Keratinocyte (primary cell): ENCODE data around the gene ADCY5. TPM values are rescaled to one million over a fixed set of nuclear protein-coding genes. Genes with fewer than 3 reads are reported as not detected.

Experiments used
- DNase-seq: peaks from one replicate; pipeline ENCODE4 v3.0.0-alpha.2; 2011; ENCODE audit warnings: low read depth, missing footprints, low spot score
- FAIRE-seq: peaks from 2 replicates; lab custom pipeline; 2011; peaks lifted over from hg19 to GRCh38; lab: Jason Lieb, UNC
- H2AFZ ChIP-seq: 2 replicates; pipeline ENCODE4 v1.6.0; 2012; ENCODE audit warnings: low read length, control low read depth, inconsistent platforms; ENCODE audit not compliant: control insufficient read depth
- H3K27ac ChIP-seq: 2 replicates; pipeline ENCODE4 v1.5.1; 2011; ENCODE audit warnings: low read length; ENCODE audit not compliant: control insufficient read depth, insufficient read depth
- H3K27me3 ChIP-seq: 3 replicates; pipeline ENCODE4 v1.6.0; 2011; ENCODE audit warnings: low read length; ENCODE audit not compliant: control insufficient read depth, insufficient read depth; ENCODE audit errors: extremely low read depth
- H3K36me3 ChIP-seq, 2 experiments: 2 replicates in 1 of 2; 3 replicates in 1 of 2; pipeline ENCODE4 v1.5.1; 2011; ENCODE audit warnings: low read length in 2 of 2, mild to moderate bottlenecking in 1 of 2; ENCODE audit not compliant: control insufficient read depth in 2 of 2, insufficient read depth in 2 of 2; ENCODE audit errors: extremely low read depth in 1 of 2
- H3K4me1 ChIP-seq: 3 replicates; pipeline ENCODE4 v1.5.1; 2011; ENCODE audit warnings: low read length; ENCODE audit not compliant: control insufficient read depth, insufficient read depth; ENCODE audit errors: extremely low read depth
- H3K4me2 ChIP-seq: 3 replicates; pipeline ENCODE4 v1.6.0; 2011; ENCODE audit warnings: low read depth, low read length; ENCODE audit not compliant: control insufficient read depth, insufficient read depth; ENCODE audit errors: extremely low read depth
- H3K4me3 ChIP-seq, 3 experiments: fragments of 200-600 bp in 1 of 3; sonication (generic) in 1 of 3; 2 replicates in 2 of 3; 3 replicates in 1 of 3; pipeline ENCODE4 v1.5.1; 2011 to 2016; ENCODE audit warnings: low read length in 3 of 3, mild to moderate bottlenecking in 3 of 3, control low read depth in 2 of 3, inconsistent platforms in 1 of 3, low read depth in 1 of 3, mixed read lengths in 1 of 3, mixed run types in 1 of 3, moderate library complexity in 1 of 3; ENCODE audit not compliant: control insufficient read depth in 2 of 3, insufficient read depth in 2 of 3; ENCODE audit errors: extremely low read depth in 1 of 3
- H3K79me2 ChIP-seq: 2 replicates; pipeline ENCODE4 v1.6.0; 2012; ENCODE audit warnings: low read length; ENCODE audit not compliant: control insufficient read depth, insufficient read depth
- H3K9ac ChIP-seq: 3 replicates; pipeline ENCODE4 v1.6.0; 2011; ENCODE audit warnings: low read length; ENCODE audit not compliant: control insufficient read depth, insufficient read depth; ENCODE audit errors: extremely low read depth
- H3K9me1 ChIP-seq: 3 replicates; pipeline ENCODE4 v1.6.0; 2011; ENCODE audit warnings: low read length; ENCODE audit not compliant: control insufficient read depth, insufficient read depth; ENCODE audit errors: extremely low read depth
- H3K9me3 ChIP-seq: 2 replicates; pipeline ENCODE4 v1.5.1; 2012; ENCODE audit warnings: low read depth, low read length; ENCODE audit not compliant: control insufficient read depth
- H4K20me1 ChIP-seq: 3 replicates; pipeline ENCODE4 v1.6.0; 2011; ENCODE audit warnings: low read length; ENCODE audit not compliant: control insufficient read depth, insufficient read depth; ENCODE audit errors: extremely low read depth
- CTCF ChIP-seq, 3 experiments: IDR thresholded peaks in 1 of 3; conservative IDR thresholded peaks in 1 of 3; optimal IDR thresholded peaks in 1 of 3; 2 replicates in 2 of 3; 3 replicates in 1 of 3; pipeline versions ENCODE3 to v1.5.1; 2011; ENCODE audit warnings: low read length in 3 of 3, mild to moderate bottlenecking in 3 of 3, moderate library complexity in 2 of 3, control low read depth in 1 of 3, inconsistent platforms in 1 of 3; ENCODE audit not compliant: insufficient read depth in 2 of 3; ENCODE audit errors: extremely low read depth in 1 of 3
- EZH2 ChIP-seq: IDR thresholded peaks from one replicate; pipeline ENCODE4 v1.6.1; 2012; ENCODE audit warnings: inconsistent platforms, mild to moderate bottlenecking, low read length, moderate library complexity
- dilution Hi-C: fragments of 300-500 bp; cut with MboI; formaldehyde crosslinking; loops from one replicate; pipeline ENCODE4 v1.7.0; 2020; ENCODE audit warnings: low sequenced_read_pairs; ENCODE audit not compliant: extremely low pct_ligation_motif_present
- polyA plus RNA-seq, 5 experiments: library from polyadenylated mRNA; depleted of rRNA in 3 of 5; stranded (reverse) in 3 of 5; stranded (forward) in 1 of 5; unstranded in 1 of 5; fragments of >200 nt; gene quantifications; 1 replicate in 1 of 5; 2 replicates in 3 of 5; 3 replicates in 1 of 5; pipeline versions ENCODE4 v1.2.1 to v1.2.3, GENCODE V29; 2011 to 2012; ENCODE audit warnings: missing spikeins in 2 of 5, low read depth in 1 of 5, low replicate concordance in 1 of 5

Gene ADCY5
- polyA plus RNA-seq, 1 donor (not counting 4 experiments of a cell fraction or from before 2014, with no cell fraction given): not detected

- dilution Hi-C loops: no loop called here
- Histone ChIP-seq H3K79me2 (no peaks in the 10 kb centered on the region), H3K4me1 (no peaks in the 10 kb centered on the region), H3K27ac (no peak overlapping the region), H3K36me3 (no peaks in the 10 kb centered on the region), H3K9me1 (no peaks in the 10 kb centered on the region), H3K4me2 (no peak overlapping the region), H3K9me3 (no peaks in the 10 kb centered on the region), H3K4me3 (no peak overlapping the region), H3K9ac (no peak overlapping the region), H2AFZ (no peak overlapping the region), H4K20me1 (peaks cover 3% of the 10 kb centered on the region), H3K27me3 (peaks cover 10% of the 10 kb centered on the region)
- TF ChIP-seq EZH2 (no peak), CTCF (optimal IDR thresholded peaks at IDR 0.05 in 1 of 3, IDR thresholded peaks at IDR 0.05 in 1 of 3, conservative IDR thresholded peaks at IDR 0.05 in 1 of 3; ENCODE audit: extremely low read depth in 1 of 3, insufficient read depth in 2 of 3, low read length in 3 of 3) (no peak)
- DNase-seq (no peak), FAIRE-seq (no peak)
Measured at GRCh38 chr3:123327480-123327879, 121.4 kb downstream of the ADCY5 start.

DNA sequence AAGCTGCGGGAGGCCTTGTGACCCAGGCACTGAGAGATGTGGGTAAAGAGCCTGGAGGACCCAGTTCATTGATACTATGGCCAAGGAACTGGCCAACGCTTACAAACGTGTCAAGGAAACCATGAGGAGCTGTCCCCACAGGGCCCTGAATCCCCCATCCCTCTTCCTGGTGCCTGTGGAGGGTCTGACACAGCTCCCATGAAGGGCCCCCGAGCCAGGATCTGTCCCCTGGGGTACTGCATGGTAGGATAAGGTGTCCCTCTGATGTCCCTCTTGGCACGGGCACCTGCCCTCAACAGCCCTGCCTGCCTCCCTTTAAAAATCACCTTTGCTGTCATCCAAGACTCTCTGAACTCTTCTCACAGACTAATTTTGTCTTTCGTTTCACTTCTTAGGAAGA lies 122.4 kb downstream of the ADCY5 start:
- dilution Hi-C loops: no loop called here
- TF ChIP-seq EZH2 (no peak), CTCF (optimal IDR thresholded peaks at IDR 0.05 in 1 of 3, IDR thresholded peaks at IDR 0.05 in 1 of 3, conservative IDR thresholded peaks at IDR 0.05 in 1 of 3; ENCODE audit: extremely low read depth in 1 of 3, insufficient read depth in 2 of 3, low read length in 3 of 3) (no peak)
- FAIRE-seq (no peak), DNase-seq (no peak)
- Histone ChIP-seq H3K9ac (no peak overlapping the region), H3K4me3 (no peak overlapping the region), H3K4me1 (no peaks in the 10 kb centered on the region), H3K27me3 (peaks cover 10% of the 10 kb centered on the region), H3K36me3 (no peaks in the 10 kb centered on the region), H2AFZ (no peak overlapping the region), H3K4me2 (no peak overlapping the region), H4K20me1 (peaks cover 3% of the 10 kb centered on the region), H3K9me1 (no peaks in the 10 kb centered on the region), H3K9me3 (no peaks in the 10 kb centered on the region), H3K79me2 (no peaks in the 10 kb centered on the region), H3K27ac (no peak overlapping the region)
